HFFc6 (cell line): ENCODE data around the gene ANO4. TPM values are rescaled to one million over a fixed set of nuclear protein-coding genes. Genes with fewer than 3 reads are reported as not detected.
"Not testable (repeated sequence)": the region's sequence is repeated elsewhere in the genome, so short reads cannot be mapped to it uniquely, and the experiment has no call there.

ENCODE experiments used
- DNase-seq: peaks from one replicate; pipeline ENCODE4 v3.0.0-alpha.2; 2018
- H3K27ac Mint-ChIP-seq: 2 replicates; pipeline ENCODE4 v1.8.0; 2020; ENCODE audit warnings: mild to moderate bottlenecking, mixed read lengths
- H3K27me3 Mint-ChIP-seq: 2 replicates; pipeline ENCODE4 v1.8.0; 2021; ENCODE audit warnings: mild to moderate bottlenecking, moderate library complexity, mixed read lengths; ENCODE audit not compliant: insufficient read depth
- H3K36me3 Mint-ChIP-seq: 2 replicates; pipeline ENCODE4 v1.8.0; 2021; ENCODE audit warnings: low read depth, mixed read lengths
- H3K4me1 Mint-ChIP-seq: 2 replicates; pipeline ENCODE4 v1.8.0; 2020; ENCODE audit warnings: low read depth, mixed read lengths
- H3K4me3 Mint-ChIP-seq: 2 replicates; pipeline ENCODE4 v1.8.0; 2020; ENCODE audit warnings: mild to moderate bottlenecking, moderate library complexity, mixed read lengths
- H3K9me3 Mint-ChIP-seq: 2 replicates; pipeline ENCODE4 v1.8.0; 2020; ENCODE audit warnings: mild to moderate bottlenecking, mixed read lengths
- total RNA-seq, 6 experiments: library from RNA; stranded (reverse); fragmentation: NEBNext Ultra II Directional; extraction: Animal tissue kit (Norgen Biotek cat#: 25700); gene quantifications; 2 replicates in 1 of 6; 3 replicates in 5 of 6; pipeline ENCODE4 v1.2.3, GENCODE V29; 2021
- TF ChIP-seq, protein P1 (sequence below): fragments of 200-600 bp; sonication (generic); IDR thresholded peaks from 2 replicates; pipeline ENCODE4 v1.5.0; 2021; ENCODE audit warnings: antibody characterized with exemption, mild to moderate bottlenecking

ANO4 gene
- total RNA-seq, 6 experiments from 2014 or later = not detected

- no peaks in the 10 kb centered on the region for H3K36me3 Mint-ChIP-seq
- TF ChIP-seq, protein P1, sequence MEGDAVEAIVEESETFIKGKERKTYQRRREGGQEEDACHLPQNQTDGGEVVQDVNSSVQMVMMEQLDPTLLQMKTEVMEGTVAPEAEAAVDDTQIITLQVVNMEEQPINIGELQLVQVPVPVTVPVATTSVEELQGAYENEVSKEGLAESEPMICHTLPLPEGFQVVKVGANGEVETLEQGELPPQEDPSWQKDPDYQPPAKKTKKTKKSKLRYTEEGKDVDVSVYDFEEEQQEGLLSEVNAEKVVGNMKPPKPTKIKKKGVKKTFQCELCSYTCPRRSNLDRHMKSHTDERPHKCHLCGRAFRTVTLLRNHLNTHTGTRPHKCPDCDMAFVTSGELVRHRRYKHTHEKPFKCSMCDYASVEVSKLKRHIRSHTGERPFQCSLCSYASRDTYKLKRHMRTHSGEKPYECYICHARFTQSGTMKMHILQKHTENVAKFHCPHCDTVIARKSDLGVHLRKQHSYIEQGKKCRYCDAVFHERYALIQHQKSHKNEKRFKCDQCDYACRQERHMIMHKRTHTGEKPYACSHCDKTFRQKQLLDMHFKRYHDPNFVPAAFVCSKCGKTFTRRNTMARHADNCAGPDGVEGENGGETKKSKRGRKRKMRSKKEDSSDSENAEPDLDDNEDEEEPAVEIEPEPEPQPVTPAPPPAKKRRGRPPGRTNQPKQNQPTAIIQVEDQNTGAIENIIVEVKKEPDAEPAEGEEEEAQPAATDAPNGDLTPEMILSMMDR = no peak
- H3K4me3 Mint-ChIP-seq = no peak overlapping the region
- no peak for DNase-seq
- peaks cover 19% of the 10 kb centered on the region for H3K9me3 Mint-ChIP-seq
- H3K27ac Mint-ChIP-seq = no peak overlapping the region
- H3K4me1 Mint-ChIP-seq = no peaks in the 10 kb centered on the region
- H3K27me3 Mint-ChIP-seq = no peaks in the 10 kb centered on the region; the same call in 1 of the 2 replicates
Observed at GRCh38 chr12:101078536-101079285, 284.1 kb downstream of the ANO4 start.

DNA sequence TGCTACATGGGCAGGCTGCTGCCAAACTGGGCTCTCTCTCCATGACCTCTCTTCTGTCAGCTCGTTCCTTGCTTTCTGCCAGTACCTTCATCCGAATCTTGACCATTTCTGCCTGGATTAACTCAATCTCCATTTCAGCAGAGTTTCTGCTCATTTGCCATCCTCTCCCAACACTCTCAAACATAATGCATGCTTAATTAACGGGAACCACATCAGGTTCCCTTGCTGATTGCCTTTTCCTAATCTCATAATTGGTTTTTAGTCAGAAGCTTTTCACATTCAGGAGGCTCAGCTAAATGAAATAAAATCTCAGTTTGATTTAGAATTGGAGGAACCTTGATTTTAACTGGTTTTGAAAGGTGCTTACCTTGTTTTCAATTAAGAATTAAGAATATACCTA is 288.1 kb downstream of the ANO4 start:
- H3K27ac Mint-ChIP-seq = no peak overlapping the region
- peaks cover 21% of the 10 kb centered on the region for H3K9me3 Mint-ChIP-seq
- no peaks in the 10 kb centered on the region; the same call in 1 of the 2 replicates for H3K27me3 Mint-ChIP-seq
- DNase-seq = no peak
- no peak overlapping the region for H3K4me3 Mint-ChIP-seq
- no peaks in the 10 kb centered on the region for H3K36me3 Mint-ChIP-seq
- H3K4me1 Mint-ChIP-seq = no peaks in the 10 kb centered on the region
- TF ChIP-seq, protein P1 = no peak

- no peak for DNase-seq
- Mint-ChIP-seq H3K27me3 (no peaks in the 10 kb centered on the region), H3K4me3 (peak overlapping the region; percentile 7; the same call in 1 of the 2 replicates), H3K4me1 (no peaks in the 10 kb centered on the region), H3K36me3 (no peaks in the 10 kb centered on the region), H3K9me3 (peaks cover 15% of the 10 kb centered on the region), H3K27ac (no peak overlapping the region)
- TF ChIP-seq, protein P1 = no peak
Observed at GRCh38 chr12:101086490-101087135, 292.0 kb downstream of the ANO4 start.

DNA sequence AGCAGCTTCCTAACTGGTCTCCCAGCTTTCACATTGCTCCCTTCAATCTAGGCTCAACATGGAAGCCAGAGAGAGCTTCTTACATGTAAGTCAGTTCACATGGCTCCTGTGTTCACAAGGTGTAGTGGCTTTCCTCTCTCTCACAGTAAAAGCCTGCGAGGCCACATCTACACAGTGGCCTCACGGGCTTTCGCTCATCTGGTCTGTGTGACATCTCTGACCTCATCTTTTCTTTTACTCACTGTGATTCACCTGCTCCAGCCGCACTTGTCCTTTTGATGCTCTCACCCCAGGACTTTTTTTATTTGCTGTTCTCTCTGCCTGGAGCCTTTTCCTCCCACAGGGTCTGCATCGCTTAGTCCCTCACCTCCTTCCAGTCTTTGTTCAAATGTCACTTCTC is 293.3 kb downstream of the ANO4 start:
- no peaks in the 10 kb centered on the region for H3K36me3 Mint-ChIP-seq
- no peak overlapping the region for H3K27ac Mint-ChIP-seq
- H3K9me3 Mint-ChIP-seq = peaks cover 11% of the 10 kb centered on the region
- H3K4me1 Mint-ChIP-seq = no peaks in the 10 kb centered on the region
- no peak overlapping the region for H3K4me3 Mint-ChIP-seq
- TF ChIP-seq, protein P1 = no peak
- H3K27me3 Mint-ChIP-seq = no peaks in the 10 kb centered on the region
- no peak for DNase-seq

GRCh38 chr12:101089271-101089670 is 294.7 kb downstream of the ANO4 start:
- no peaks in the 10 kb centered on the region for H3K36me3 Mint-ChIP-seq
- H3K9me3 Mint-ChIP-seq = peaks cover 7% of the 10 kb centered on the region
- TF ChIP-seq, protein P1 = no peak
- H3K4me1 Mint-ChIP-seq = no peaks in the 10 kb centered on the region
- no peaks in the 10 kb centered on the region for H3K27me3 Mint-ChIP-seq
- H3K4me3 Mint-ChIP-seq = no peak overlapping the region
- DNase-seq = no peak
- H3K27ac Mint-ChIP-seq = no peak overlapping the region

GRCh38 chr12:101090222-101090621 is 295.6 kb downstream of the ANO4 start:
- H3K4me1 Mint-ChIP-seq, H3K27me3 Mint-ChIP-seq, H3K36me3 Mint-ChIP-seq, H3K27ac Mint-ChIP-seq, H3K9me3 Mint-ChIP-seq, H3K4me3 Mint-ChIP-seq, DNase-seq: not testable (repeated sequence)
